Stimulated activated CD8-positive, alpha-beta memory T cell treated with anti-CD3 and anti-CD28 coated beads, Interleukin-4, amount 100 ng/mL, for 4 hours (primary cell): ENCODE data around the gene SKIC2.
"Not testable (repeated sequence)": the region's sequence is repeated elsewhere in the genome, so short reads cannot be mapped to it uniquely, and the experiment has no call there.

Source experiments
- DNase-seq, 2 donors: peaks; one replicate each; pipeline ENCODE4 v3.0.0-alpha.2; 2020; ENCODE audit warnings: low read depth in 2 of 2, low spot score in 1 of 2

The SKIC2 gene

GRCh38 chr6:32003301-32003700 is 44.3 kb downstream of the SKIC2 start:
- not testable (repeated sequence) for DNase-seq

- DNase-seq, result not testable (repeated sequence)
Observed at GRCh38 chr6:32004393-32004792, 45.4 kb downstream of the SKIC2 start.

GRCh38 chr6:32004864-32005537 is 46.0 kb downstream of the SKIC2 start:
- not testable (repeated sequence) for DNase-seq

- DNase-seq, result not testable (repeated sequence)
Observed at GRCh38 chr6:32005538-32005880, 46.5 kb downstream of the SKIC2 start.

- not testable (repeated sequence) for DNase-seq
Observed at GRCh38 chr6:32005991-32006529, 47.1 kb downstream of the SKIC2 start.

- DNase-seq, result not testable (repeated sequence)
Observed at GRCh38 chr6:32007086-32007485, 48.1 kb downstream of the SKIC2 start.

- DNase-seq, result not testable (repeated sequence)
Observed at GRCh38 chr6:32008037-32008436, 49.1 kb downstream of the SKIC2 start.

GRCh38 chr6:32008616-32009015 is 49.6 kb downstream of the SKIC2 start:
- not testable (repeated sequence) for DNase-seq

GRCh38 chr6:32009537-32009936 is 50.6 kb downstream of the SKIC2 start:
- not testable (repeated sequence) for DNase-seq

- not testable (repeated sequence) for DNase-seq
Observed at GRCh38 chr6:32010856-32011530, 52.0 kb downstream of the SKIC2 start.

GRCh38 chr6:32012941-32013617 is 54.1 kb downstream of the SKIC2 start:
- DNase-seq, result not testable (repeated sequence)

- not testable (repeated sequence) for DNase-seq
Observed at GRCh38 chr6:32013738-32014137, 54.8 kb downstream of the SKIC2 start.

- DNase-seq, result not testable (repeated sequence)
Observed at GRCh38 chr6:32014547-32014946, 55.6 kb downstream of the SKIC2 start, which contains the start of gene C4B. TSS of gene C4B (plus strand) at chr6:32014795. CDS start at chr6:32014846, 51 bp downstream.
